Measurements from ENCODE around the gene PDHX. TPM values are rescaled to one million over a fixed set of nuclear protein-coding genes. Genes with fewer than 3 reads are reported as not detected.

The PDHX gene
- total RNA-seq, 1 donor from 2014 or later, result 35.7 TPM

DNA sequence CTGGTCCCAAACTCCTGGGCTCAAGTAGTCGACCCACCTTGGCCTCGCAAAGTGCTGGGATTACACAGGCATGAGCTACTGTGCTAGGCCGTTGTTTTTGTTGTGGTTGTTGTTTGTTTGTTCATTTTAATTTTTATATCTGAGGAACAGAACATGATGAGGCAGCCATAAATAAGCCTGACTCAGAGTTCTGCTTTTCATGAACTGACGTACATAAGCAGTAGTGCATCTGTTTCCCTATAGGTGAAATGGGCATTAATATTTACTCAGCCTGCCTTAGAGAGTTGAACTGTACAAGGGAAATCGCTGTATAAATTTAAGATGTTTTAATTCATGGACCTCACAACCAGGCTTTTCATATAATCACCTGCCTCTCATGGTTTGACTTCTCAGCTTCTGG, 80.5 kb downstream of the PDHX start:
- no peak for DNase-seq
- H3K9me3 Mint-ChIP-seq, result no peaks in the 10 kb centered on the region
- H3K27me3 Mint-ChIP-seq, result no peaks in the 10 kb centered on the region
- H3K4me1 Mint-ChIP-seq, result peaks cover 17% of the 10 kb centered on the region
- no peak overlapping the region for H3K27ac Mint-ChIP-seq
- no peak overlapping the region for H3K4me3 Mint-ChIP-seq
- H3K36me3 Mint-ChIP-seq (ENCODE audit: low read depth), result no peaks in the 10 kb centered on the region
- intact Hi-C loops (cut with micrococcal nuclease), result loop anchor here (5.0 kb wide), 1 partner anchor 165 kb away; no protein-coding TSS in a partner anchor

DNA sequence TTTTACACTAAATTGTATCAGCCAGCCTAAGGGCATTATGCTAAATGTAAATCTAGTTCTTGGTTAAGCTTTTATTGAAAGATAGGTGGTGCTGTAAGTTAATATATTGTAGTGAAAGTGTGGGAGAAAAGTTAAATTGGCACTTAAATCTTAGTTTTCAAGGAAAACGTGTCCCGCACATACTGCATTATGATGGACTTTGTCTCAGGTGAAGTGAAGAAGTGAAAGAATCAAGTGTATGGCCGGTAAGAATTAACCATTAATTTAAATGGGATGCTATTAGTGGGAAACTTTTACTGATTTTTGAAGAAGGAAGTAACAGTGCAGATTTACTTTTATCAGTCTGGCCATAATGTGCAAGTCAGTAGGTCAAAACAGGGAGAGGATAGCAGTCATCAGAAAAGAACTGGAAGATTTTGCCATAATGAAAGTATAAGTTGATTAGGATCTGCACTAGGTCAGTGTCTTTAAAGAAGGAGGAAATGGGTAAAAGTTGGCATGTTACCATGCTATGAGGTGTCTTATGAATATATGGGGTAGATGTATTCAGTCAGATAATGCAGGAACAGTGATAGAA, 81.6 kb downstream of the PDHX start:
- Mint-ChIP-seq H3K27me3 (no peaks in the 10 kb centered on the region), H3K27ac (peak overlapping the region; percentile 5), H3K36me3 (ENCODE audit: low read depth) (no peaks in the 10 kb centered on the region), H3K4me3 (peak overlapping the region; percentile 6), H3K9me3 (no peaks in the 10 kb centered on the region), H3K4me1 (peaks cover 17% of the 10 kb centered on the region)
- intact Hi-C loops (cut with micrococcal nuclease), result loop anchor here (1.0 to 5.0 kb wide), 5 partner anchors 71 to 394 kb away; no protein-coding TSS in a partner anchor
- DNase-seq, result no peak

- peaks cover 26% of the 10 kb centered on the region for H3K4me1 Mint-ChIP-seq
- no peaks in the 10 kb centered on the region for H3K27me3 Mint-ChIP-seq
- no peaks in the 10 kb centered on the region for H3K36me3 Mint-ChIP-seq (ENCODE audit: low read depth)
- no peak overlapping the region for H3K27ac Mint-ChIP-seq
- H3K9me3 Mint-ChIP-seq, result no peaks in the 10 kb centered on the region
- intact Hi-C loops (cut with micrococcal nuclease), result loop anchor here (2.0 to 5.0 kb wide), 2 partner anchors 73 to 163 kb away; no protein-coding TSS in a partner anchor
- no peak for DNase-seq
- no peak overlapping the region for H3K4me3 Mint-ChIP-seq
Observed at GRCh38 chr11:34999453-34999852, 83.0 kb downstream of the PDHX start.

GRCh38 chr11:35003186-35003585, 86.8 kb downstream of the PDHX start:
- Mint-ChIP-seq H3K36me3 (ENCODE audit: low read depth) (no peaks in the 10 kb centered on the region), H3K27me3 (peaks cover 7% of the 10 kb centered on the region), H3K4me1 (peaks cover 42% of the 10 kb centered on the region), H3K27ac (no peak overlapping the region), H3K4me3 (no peak overlapping the region), H3K9me3 (no peaks in the 10 kb centered on the region)
- DNase-seq, result no peak
- intact Hi-C loops (cut with micrococcal nuclease), result no loop called here

GRCh38 chr11:35003658-35004057, 87.2 kb downstream of the PDHX start:
- peaks cover 42% of the 10 kb centered on the region for H3K4me1 Mint-ChIP-seq
- H3K27me3 Mint-ChIP-seq, result peaks cover 8% of the 10 kb centered on the region
- no peak for DNase-seq
- no peak overlapping the region for H3K4me3 Mint-ChIP-seq
- no peaks in the 10 kb centered on the region for H3K9me3 Mint-ChIP-seq
- intact Hi-C loops (cut with micrococcal nuclease), result loop anchor here (1.0 kb wide), 1 partner anchor 9 kb away; no protein-coding TSS in a partner anchor
- no peaks in the 10 kb centered on the region for H3K36me3 Mint-ChIP-seq (ENCODE audit: low read depth)
- H3K27ac Mint-ChIP-seq, result no peak overlapping the region

DNA sequence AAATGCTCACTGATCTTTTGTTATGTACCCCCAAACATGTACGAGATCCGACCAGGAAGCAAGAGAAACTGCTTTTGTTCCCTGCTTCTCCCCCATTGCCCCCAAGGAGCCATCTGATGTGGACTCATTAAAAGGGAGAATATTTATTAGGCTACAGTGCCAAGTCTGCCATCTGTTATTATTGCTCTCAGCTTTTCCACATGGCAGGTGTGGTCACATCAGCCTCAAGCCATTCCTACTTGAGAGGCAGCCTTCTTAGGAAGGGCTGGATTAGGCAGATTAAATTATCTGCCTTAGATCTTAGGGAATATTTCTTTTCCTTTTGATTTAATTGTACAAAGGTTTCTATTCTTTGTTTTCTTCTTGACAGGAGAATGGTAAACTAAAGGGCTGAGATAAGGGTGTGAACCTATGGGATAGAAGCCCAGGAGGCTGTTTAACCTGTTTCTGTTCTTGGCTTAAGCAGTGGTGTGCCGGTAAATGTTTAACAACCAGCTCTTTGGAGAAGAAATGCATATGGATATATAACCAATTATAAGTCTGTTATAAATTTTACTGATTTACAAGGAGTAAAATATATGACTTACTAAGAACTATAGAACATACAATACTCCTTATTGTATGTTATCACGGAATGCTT, 88.8 kb downstream of the PDHX start:
- no peak for DNase-seq
- Mint-ChIP-seq H3K36me3 (ENCODE audit: low read depth) (no peaks in the 10 kb centered on the region), H3K4me3 (no peak overlapping the region), H3K27ac (no peak overlapping the region), H3K9me3 (no peaks in the 10 kb centered on the region), H3K4me1 (peaks cover 42% of the 10 kb centered on the region), H3K27me3 (peaks cover 14% of the 10 kb centered on the region)
- intact Hi-C loops (cut with micrococcal nuclease), result no loop called here

DNA sequence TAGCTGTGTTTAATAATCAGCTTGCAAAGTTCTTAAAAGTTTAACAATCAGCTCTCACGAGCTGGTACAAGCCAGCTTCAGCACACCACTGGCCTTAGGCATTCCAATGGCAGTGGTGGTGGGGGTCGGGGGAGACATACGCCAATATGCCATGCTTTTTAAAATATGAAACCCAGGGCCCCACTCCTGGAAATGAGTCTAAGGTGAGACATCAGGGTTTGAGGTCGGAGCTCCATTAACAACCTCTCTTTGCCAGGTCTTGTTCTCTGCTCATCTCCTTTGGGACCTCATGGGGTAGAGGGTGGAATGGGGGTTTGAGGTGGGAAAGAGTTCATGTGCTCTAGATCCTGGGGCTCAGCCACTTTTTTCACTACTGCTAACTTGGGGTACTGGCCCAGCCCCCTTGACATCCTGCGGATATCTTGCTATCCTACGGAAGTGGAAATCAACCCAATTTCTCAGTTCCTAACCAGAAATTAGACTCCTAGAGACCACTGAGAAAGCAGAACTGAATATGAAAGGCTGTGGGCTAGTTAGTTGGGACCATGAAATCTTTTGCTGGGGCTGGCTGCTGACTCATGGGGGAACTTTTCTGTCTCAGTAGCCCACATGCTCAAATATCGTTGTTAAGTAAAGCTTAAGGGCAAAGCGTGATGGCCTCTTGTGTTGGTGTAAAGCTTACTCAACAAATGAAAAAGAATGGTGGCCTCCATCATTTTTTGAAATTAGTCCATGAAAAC, 90.1 kb downstream of the PDHX start:
- no peaks in the 10 kb centered on the region for H3K36me3 Mint-ChIP-seq (ENCODE audit: low read depth)
- H3K27me3 Mint-ChIP-seq, result peaks cover 14% of the 10 kb centered on the region
- H3K4me3 Mint-ChIP-seq, result peak overlapping the region; percentile 25
- peak overlapping the region; percentile 51 for H3K27ac Mint-ChIP-seq
- H3K4me1 Mint-ChIP-seq, result peaks cover 42% of the 10 kb centered on the region
- H3K9me3 Mint-ChIP-seq, result no peaks in the 10 kb centered on the region
- intact Hi-C loops (cut with micrococcal nuclease), result loop anchor here (1.0 to 2.0 kb wide), 2 partner anchors 34 to 384 kb away; no protein-coding TSS in a partner anchor
- DNase-seq, result peak; percentile 69

- intact Hi-C loops (cut with micrococcal nuclease), result loop anchor here (2.0 kb wide), 1 partner anchor 384 kb away; no protein-coding TSS in a partner anchor
- peaks cover 47% of the 10 kb centered on the region for H3K4me1 Mint-ChIP-seq
- DNase-seq, result no peak
- peak overlapping the region; percentile 44 for H3K4me3 Mint-ChIP-seq
- no peaks in the 10 kb centered on the region for H3K36me3 Mint-ChIP-seq (ENCODE audit: low read depth)
- H3K27ac Mint-ChIP-seq, result peak overlapping the region; percentile 37
- H3K9me3 Mint-ChIP-seq, result no peaks in the 10 kb centered on the region
- H3K27me3 Mint-ChIP-seq, result peaks cover 14% of the 10 kb centered on the region
Observed at GRCh38 chr11:35007277-35007676, 90.9 kb downstream of the PDHX start.

DNA sequence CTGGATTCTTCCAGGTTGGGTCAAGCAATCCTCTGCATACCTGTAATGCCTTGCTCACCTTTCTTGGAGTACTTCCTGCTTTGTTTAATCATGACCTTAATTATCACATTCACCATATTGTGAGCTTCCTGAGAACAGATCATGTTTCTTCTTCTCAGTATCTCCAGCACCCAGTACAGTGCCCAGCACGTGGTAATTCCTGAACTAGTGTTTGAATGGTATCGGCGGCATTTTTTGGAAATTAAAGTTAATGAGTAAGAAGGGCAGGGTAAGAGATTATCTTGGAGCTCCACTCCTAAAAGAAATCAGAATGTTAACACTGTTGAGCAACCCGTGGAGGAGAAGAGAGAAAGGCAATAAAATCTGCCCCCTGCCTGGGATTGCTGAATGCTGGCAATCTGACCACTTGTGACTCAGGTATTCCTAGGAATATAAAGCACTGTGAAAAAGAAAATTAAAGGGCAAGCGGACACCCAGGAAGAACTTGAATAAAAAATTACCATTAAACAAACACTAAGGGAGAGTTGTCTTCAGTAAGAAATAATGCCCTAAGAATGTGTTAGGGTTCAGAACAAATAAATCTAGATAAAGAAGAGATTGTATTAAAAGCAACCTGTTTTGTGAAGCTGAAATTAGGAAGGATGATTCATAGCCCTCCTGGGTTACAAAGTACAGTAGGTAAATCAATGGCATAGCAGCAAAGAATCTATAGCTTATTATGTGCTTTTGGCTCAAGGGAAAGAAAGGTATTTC, 92.9 kb downstream of the PDHX start:
- Mint-ChIP-seq H3K9me3 (no peaks in the 10 kb centered on the region), H3K4me1 (peaks cover 58% of the 10 kb centered on the region), H3K27me3 (peaks cover 16% of the 10 kb centered on the region), H3K36me3 (ENCODE audit: low read depth) (peaks cover 4% of the 10 kb centered on the region), H3K27ac (no peak overlapping the region), H3K4me3 (no peak overlapping the region)
- DNase-seq, result peak; percentile 50
- intact Hi-C loops (cut with micrococcal nuclease), result no loop called here

DNA sequence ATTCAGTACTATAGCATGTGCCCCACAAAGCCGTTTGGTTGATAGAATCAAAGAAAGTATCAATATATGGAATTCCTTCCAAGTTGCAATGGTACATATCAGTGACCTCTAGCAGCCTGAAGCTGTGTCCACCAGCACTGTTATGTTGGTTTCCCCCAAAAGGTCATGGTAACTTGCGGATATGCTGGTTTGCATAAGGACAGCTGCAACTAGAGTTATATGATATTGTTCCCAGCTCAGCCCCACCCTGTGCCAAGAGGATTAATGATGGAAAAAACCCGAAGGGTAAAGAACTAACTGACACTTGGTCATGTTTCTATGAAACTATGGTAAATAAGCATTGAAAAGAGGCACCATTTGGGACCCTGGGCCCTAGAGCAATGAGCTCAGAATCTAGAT, 93.5 kb downstream of the PDHX start:
- intact Hi-C loops (cut with micrococcal nuclease), result loop anchor here (5.0 kb wide), 1 partner anchor 763 kb away; no protein-coding TSS in a partner anchor
- no peak overlapping the region for H3K4me3 Mint-ChIP-seq
- no peak for DNase-seq
- no peak overlapping the region for H3K27ac Mint-ChIP-seq
- no peaks in the 10 kb centered on the region for H3K9me3 Mint-ChIP-seq
- H3K4me1 Mint-ChIP-seq, result peaks cover 55% of the 10 kb centered on the region
- H3K27me3 Mint-ChIP-seq, result peaks cover 13% of the 10 kb centered on the region
- H3K36me3 Mint-ChIP-seq (ENCODE audit: low read depth), result peaks cover 4% of the 10 kb centered on the region

DNA sequence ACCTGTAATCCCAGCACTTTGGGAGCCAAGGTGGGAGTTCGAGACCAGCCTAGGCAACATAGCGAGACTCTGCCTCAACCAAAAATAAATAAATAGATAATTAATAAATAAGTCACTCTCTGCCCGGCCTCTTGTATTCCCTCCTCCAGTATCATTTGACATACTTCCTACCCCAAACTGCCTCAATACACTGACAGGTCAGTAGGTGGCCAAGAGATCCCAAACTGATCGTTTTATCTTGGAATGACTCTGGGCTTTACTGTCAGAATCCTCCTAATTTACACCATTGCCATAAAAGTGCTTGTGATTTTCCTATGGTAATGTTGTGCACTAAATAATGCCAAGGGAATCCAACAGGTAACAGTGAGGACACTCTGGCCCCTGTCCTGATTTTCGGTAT, 94.2 kb downstream of the PDHX start:
- Mint-ChIP-seq H3K4me3 (no peak overlapping the region), H3K27me3 (peaks cover 13% of the 10 kb centered on the region), H3K9me3 (no peaks in the 10 kb centered on the region), H3K36me3 (ENCODE audit: low read depth) (peaks cover 4% of the 10 kb centered on the region), H3K27ac (no peak overlapping the region), H3K4me1 (peaks cover 53% of the 10 kb centered on the region)
- intact Hi-C loops (cut with micrococcal nuclease), result loop anchor here (5.0 kb wide), 1 partner anchor 763 kb away; no protein-coding TSS in a partner anchor
- DNase-seq, result peak; percentile 47

- DNase-seq, result peak; percentile 29
- no peak overlapping the region for H3K4me3 Mint-ChIP-seq
- H3K27ac Mint-ChIP-seq, result no peak overlapping the region
- H3K4me1 Mint-ChIP-seq, result peaks cover 52% of the 10 kb centered on the region
- peaks cover 4% of the 10 kb centered on the region for H3K36me3 Mint-ChIP-seq (ENCODE audit: low read depth)
- intact Hi-C loops (cut with micrococcal nuclease), result loop anchor here (5.0 kb wide), 1 partner anchor 764 kb away; no protein-coding TSS in a partner anchor
- no peaks in the 10 kb centered on the region for H3K9me3 Mint-ChIP-seq
- H3K27me3 Mint-ChIP-seq, result peaks cover 14% of the 10 kb centered on the region
Observed at GRCh38 chr11:35011389-35011788, 95.0 kb downstream of the PDHX start.

DNA sequence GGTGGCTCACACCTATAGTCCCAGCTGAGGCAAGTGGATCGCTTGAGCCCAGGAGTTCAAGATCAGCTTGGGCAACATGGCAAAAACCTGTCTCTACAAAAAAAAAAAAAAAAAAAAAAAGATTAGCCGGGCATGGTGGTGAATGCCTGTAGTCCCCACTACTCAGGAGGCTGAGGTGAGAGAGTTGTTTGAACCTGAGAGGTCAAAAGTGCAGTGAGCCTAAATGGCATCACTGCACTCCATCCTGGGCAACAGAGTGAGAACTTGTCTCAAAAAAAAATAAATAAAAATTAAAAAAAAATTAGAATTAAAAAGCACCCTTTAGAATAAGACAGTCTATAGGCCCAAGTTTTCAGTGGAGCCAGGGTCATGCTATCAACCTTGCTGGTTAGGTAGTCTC, 95.5 kb downstream of the PDHX start:
- intact Hi-C loops (cut with micrococcal nuclease), result loop anchor here (1.0 to 5.0 kb wide), 9 partner anchors 8 to 765 kb away; no protein-coding TSS in a partner anchor
- peaks cover 48% of the 10 kb centered on the region for H3K4me1 Mint-ChIP-seq
- no peak for DNase-seq
- peaks cover 16% of the 10 kb centered on the region for H3K27me3 Mint-ChIP-seq
- peak overlapping the region; percentile 73 for H3K4me3 Mint-ChIP-seq
- no peaks in the 10 kb centered on the region for H3K9me3 Mint-ChIP-seq
- H3K27ac Mint-ChIP-seq, result peak overlapping the region; percentile 91
- H3K36me3 Mint-ChIP-seq (ENCODE audit: low read depth), result peaks cover 4% of the 10 kb centered on the region
